Vagina (tissue), 2 donors: ENCODE measurements around the gene CSH2. TPM values are rescaled to one million over a fixed set of nuclear protein-coding genes. Genes with fewer than 3 reads are reported as not detected.
"Not testable (repeated sequence)": the region's sequence is repeated elsewhere in the genome, so short reads cannot be mapped to it uniquely, and the experiment has no call there.

Source experiments
- DNase-seq, 2 donors: peaks; one replicate each; pipeline ENCODE4 v3.0.0-alpha.2; 2017; ENCODE audit errors: extremely low spot score in 2 of 2
- H3K27ac ChIP-seq: fragments of 200-600 bp; sonication (generic); one replicate; pipeline ENCODE4 v1.5.1; 2019
- H3K27me3 ChIP-seq: fragments of 200-600 bp; sonication (generic); one replicate; pipeline ENCODE4 v1.5.1; 2019
- H3K36me3 ChIP-seq, 2 donors: fragments of 200-600 bp; sonication (generic); one replicate each; pipeline ENCODE4 v1.5.1; 2017 to 2019
- H3K4me1 ChIP-seq: fragments of 200-600 bp; sonication (generic); one replicate; pipeline ENCODE4 v1.5.1; 2019
- H3K4me3 ChIP-seq, 2 donors: fragments of 200-600 bp; sonication (generic); 1 replicate in 1 of 2; 2 replicates in 1 of 2; pipeline ENCODE4 v1.5.1; 2016 to 2019
- H3K9me3 ChIP-seq: fragments of 200-600 bp; sonication (generic); one replicate; pipeline ENCODE4 v1.5.1; 2019
- CTCF ChIP-seq, 3 experiments: fragments of 450-650 bp in 2 of 3; fragments of 200-600 bp in 1 of 3; sonication (generic) in 1 of 3; IDR thresholded peaks; one replicate each; pipeline ENCODE4 v1.5.1; 2017 to 2019; ENCODE audit warnings: antibody characterized with exemption in 3 of 3, mild to moderate bottlenecking in 2 of 3, moderate library complexity in 2 of 3
- POLR2A ChIP-seq, 2 donors: fragments of 450-650 bp; IDR thresholded peaks; one replicate each; pipeline ENCODE4 v1.6.1; 2017; ENCODE audit warnings: antibody characterized with exemption in 2 of 2, mild to moderate bottlenecking in 2 of 2, moderate library complexity in 2 of 2
- POLR2AphosphoS5 ChIP-seq, 2 donors: sonication (generic); formaldehyde crosslinking; IDR thresholded peaks; one replicate each; pipeline ENCODE4 v1.9.0; 2017; ENCODE audit warnings: antibody characterized with exemption in 2 of 2, mild to moderate bottlenecking in 2 of 2, low read depth in 1 of 2; ENCODE audit not compliant: insufficient read depth in 1 of 2
- intact Hi-C: fragments of 100-400 bp; cut with DNase I; formaldehyde crosslinking; loops from one replicate; pipeline ENCODE4 v1.15.1; 2023
- total RNA-seq: library from RNA; depleted of rRNA; stranded (reverse); fragments of >200 nt; gene quantifications from one replicate; pipeline ENCODE4 v1.2.3, GENCODE V29; 2016

The CSH2 gene
- total RNA-seq, 1 donor from 2014 or later = not detected

DNA sequence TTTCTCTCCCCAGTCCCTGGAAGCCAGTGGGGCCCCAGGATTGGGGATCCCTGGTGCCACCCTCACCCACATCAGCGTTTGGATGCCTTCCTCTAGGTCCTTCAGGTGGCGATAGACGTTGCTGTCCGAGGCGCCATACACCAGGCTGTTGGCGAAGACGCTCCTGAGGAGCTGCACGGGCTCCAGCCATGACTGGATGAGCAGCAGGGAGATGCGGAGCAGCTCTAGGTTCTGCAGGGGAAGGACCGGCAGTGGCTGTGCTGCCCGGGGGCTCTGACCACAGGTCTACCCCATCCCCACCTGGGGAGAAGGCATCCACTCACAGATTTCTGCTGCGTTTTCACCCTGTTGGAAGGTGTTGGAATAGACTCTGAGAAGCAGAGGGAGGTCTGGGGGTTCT, 7.2 kb upstream of the CSH2 start:
- Histone ChIP-seq H3K9me3 (no peaks in the 10 kb centered on the region), H3K27me3 (no peaks in the 10 kb centered on the region), H3K27ac (no peak overlapping the region), H3K36me3 (no peaks in the 10 kb centered on the region), H3K4me1 (no peaks in the 10 kb centered on the region), H3K4me3 (no peak overlapping the region)
- TF ChIP-seq POLR2A (IDR thresholded peaks at IDR 0.05) (no peak), POLR2AphosphoS5 (IDR thresholded peaks at IDR 0.05; ENCODE audit: insufficient read depth in 1 of 2, low read depth in 1 of 2) (no peak), CTCF (IDR thresholded peaks at IDR 0.05) (no peak)
- intact Hi-C loops = no loop called here
- DNase-seq = no peak

DNA sequence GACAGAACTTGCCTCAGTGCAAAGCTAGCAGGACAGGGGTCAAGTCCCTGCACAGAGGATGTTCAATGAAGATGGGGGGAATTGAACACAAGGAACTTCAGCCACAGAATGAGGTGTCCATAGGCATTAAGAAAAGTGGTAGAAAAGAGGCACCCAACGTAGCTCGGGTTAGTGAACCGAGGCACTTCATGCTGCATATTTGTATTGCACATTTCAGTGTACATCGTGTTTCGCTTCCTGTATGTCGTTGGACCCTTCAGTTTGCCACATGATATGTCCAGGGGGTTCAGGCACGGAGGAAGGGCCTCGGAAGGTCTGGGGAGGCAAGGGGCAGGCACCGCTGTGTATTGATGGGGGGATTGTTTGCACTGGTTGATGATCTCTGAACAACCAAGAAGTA, 4.9 kb upstream of the CSH2 start:
- DNase-seq, H3K9me3 ChIP-seq: not testable (repeated sequence)

DNA sequence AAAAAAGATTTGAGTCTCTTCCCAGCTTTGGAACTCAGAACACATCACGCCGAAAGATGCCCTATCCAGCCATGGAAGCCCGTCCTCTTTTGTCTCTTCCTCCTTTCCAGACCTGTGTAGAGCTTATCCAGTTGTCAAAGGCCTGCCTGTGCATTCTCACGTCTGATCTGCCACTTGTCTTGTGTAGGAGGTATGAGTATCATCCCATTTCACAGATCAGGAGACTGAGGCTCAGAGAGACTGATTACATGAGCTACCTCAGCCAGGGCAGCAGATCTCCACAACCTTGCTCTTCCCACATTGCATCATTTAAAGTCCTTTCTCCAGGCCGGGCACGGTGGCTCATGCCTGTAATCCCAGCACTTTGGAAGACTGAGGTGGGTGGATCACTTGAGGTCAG, 1.2 kb upstream of the CSH2 start:
- H3K27me3 ChIP-seq, H3K27ac ChIP-seq, intact Hi-C loops, H3K36me3 ChIP-seq, DNase-seq, H3K4me1 ChIP-seq, H3K9me3 ChIP-seq, H3K4me3 ChIP-seq: not testable (repeated sequence)

More for the DNA sequence above, 4.9 kb upstream of the CSH2 start:
- H3K36me3 ChIP-seq, H3K27ac ChIP-seq, H3K4me3 ChIP-seq, H3K4me1 ChIP-seq, H3K27me3 ChIP-seq, intact Hi-C loops: not testable (repeated sequence)

- H3K4me1 ChIP-seq, H3K4me3 ChIP-seq, H3K27me3 ChIP-seq, intact Hi-C loops, H3K9me3 ChIP-seq, H3K36me3 ChIP-seq, DNase-seq, H3K27ac ChIP-seq: not testable (repeated sequence)
These were observed 667 bp upstream of the CSH2 start for GRCh38 chr17:63874061-63874626.

DNA sequence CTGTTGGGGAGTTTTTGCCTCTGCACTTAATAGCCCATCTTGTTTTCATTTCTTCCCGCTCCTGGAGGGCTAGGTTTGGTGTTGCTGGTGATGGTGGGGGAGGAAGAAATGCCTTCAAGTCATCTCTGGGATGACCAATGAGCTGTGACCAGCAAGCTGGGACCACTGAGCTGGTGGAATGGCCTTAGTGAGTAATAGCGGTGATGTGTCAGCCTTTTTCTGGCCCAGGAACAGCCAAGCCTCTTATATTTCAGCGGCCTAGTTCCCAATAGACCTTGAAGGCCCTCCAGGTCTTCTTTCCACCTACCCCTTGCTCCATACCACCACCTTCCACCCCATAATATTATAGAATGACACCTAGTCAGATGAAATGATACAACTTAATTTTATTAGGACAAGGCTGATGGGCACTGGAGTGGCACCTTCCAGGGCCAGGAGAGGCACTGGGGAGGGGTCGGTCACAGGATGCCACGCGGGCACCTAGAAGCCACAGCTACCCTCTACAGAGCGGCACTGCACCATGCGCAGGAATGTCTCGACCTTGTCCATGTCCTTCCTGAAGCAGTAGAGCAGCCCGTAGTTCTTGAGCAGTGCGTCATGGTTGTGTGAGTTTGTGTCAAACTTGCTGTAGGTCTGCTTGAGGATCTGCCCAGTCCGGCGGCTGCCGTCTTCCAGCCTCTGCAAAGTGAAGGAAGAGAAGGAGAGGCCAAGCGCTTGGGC, 1.7 kb downstream of the CSH2 start:
- H3K36me3 ChIP-seq, H3K27me3 ChIP-seq, DNase-seq, intact Hi-C loops, H3K27ac ChIP-seq, H3K4me3 ChIP-seq, H3K4me1 ChIP-seq, H3K9me3 ChIP-seq: not testable (repeated sequence)

DNA sequence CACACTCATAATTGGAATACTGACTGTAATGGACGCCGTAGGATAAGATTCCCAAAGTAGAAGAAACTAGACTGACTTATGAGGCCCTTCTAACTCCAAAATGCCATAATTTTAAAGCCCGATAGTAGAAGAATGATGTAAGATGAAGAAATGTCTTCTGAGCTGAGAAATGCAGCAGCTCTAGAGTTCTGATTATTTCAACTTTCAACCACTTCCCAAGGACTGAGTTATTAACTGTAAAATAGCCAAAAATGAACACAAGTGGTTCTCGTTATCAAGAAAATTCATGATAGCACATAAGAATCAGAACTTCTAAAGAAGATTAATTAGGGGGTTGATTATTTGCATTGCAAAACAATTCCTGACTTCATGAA, 3.2 kb downstream of the CSH2 start:
- H3K9me3 ChIP-seq, DNase-seq, H3K36me3 ChIP-seq, H3K4me3 ChIP-seq, H3K27ac ChIP-seq, intact Hi-C loops, H3K27me3 ChIP-seq, H3K4me1 ChIP-seq: not testable (repeated sequence)

- H3K4me1 ChIP-seq = not testable (repeated sequence)
These were observed 3.8 kb downstream of the CSH2 start for GRCh38 chr17:63869491-63870291.

GRCh38 chr17:63866625-63867024, 6.9 kb downstream of the CSH2 start:
- intact Hi-C loops, H3K36me3 ChIP-seq, H3K27ac ChIP-seq, H3K4me3 ChIP-seq, H3K4me1 ChIP-seq, DNase-seq, H3K27me3 ChIP-seq, H3K9me3 ChIP-seq: not testable (repeated sequence)

More at GRCh38 chr17:63869491-63870291, 3.8 kb downstream of the CSH2 start:
- DNase-seq, H3K36me3 ChIP-seq, H3K9me3 ChIP-seq, intact Hi-C loops, H3K27ac ChIP-seq, H3K4me3 ChIP-seq, H3K27me3 ChIP-seq: not testable (repeated sequence)
